Occipital lobe (tissue), 2 donors: ENCODE data around the gene RPS6KA4. TPM values are rescaled to one million over a fixed set of nuclear protein-coding genes. Genes with fewer than 3 reads are reported as not detected.
A peak's percentile ranks its signal among the peaks of the same experiment; 100 is the strongest.

Experiments
- DNase-seq: peaks from one replicate; lab custom pipeline; 2025; lab: John Stamatoyannopoulos, UW
- total RNA-seq: library from RNA; depleted of rRNA; stranded (reverse); fragments of >200 nt; gene quantifications from one replicate; pipeline ENCODE4 v1.2.3, GENCODE V29; 2014

Gene RPS6KA4
- total RNA-seq, 1 donor from 2014 or later = 10.0 TPM

GRCh38 chr11:64348383-64349024 is 10.5 kb upstream of the RPS6KA4 start:
- DNase-seq = no peak

- no peak for DNase-seq
Measured at GRCh38 chr11:64349025-64349387, 10.0 kb upstream of the RPS6KA4 start.

- DNase-seq = no peak
Measured at GRCh38 chr11:64349404-64349803, 9.6 kb upstream of the RPS6KA4 start.

DNA sequence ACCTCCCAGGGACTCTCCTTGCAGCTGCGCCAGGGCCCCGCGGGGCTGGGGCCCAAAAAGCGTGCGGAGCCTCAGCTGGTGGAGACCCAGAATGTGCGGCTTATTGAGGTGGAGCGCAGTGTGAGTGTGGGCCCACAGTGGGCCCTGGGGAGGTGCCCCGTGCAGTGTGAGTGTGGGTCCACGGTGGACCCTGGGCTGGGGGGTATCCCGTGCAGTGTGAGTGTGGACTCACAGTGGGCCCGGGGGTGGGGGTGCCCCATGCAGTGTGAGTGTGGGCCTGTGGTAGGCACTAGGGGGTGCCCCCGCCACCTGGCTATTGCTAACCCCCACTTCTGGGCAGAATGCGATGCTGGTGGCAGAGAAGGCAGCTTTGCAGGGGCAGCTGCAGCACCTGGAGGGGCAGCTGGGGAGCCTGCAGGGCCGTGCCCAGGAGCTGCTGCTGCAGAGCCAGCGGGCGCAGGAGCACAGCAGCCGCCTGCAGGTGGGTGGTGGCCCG is 7.8 kb upstream of the RPS6KA4 start:
- DNase-seq = no peak

DNA sequence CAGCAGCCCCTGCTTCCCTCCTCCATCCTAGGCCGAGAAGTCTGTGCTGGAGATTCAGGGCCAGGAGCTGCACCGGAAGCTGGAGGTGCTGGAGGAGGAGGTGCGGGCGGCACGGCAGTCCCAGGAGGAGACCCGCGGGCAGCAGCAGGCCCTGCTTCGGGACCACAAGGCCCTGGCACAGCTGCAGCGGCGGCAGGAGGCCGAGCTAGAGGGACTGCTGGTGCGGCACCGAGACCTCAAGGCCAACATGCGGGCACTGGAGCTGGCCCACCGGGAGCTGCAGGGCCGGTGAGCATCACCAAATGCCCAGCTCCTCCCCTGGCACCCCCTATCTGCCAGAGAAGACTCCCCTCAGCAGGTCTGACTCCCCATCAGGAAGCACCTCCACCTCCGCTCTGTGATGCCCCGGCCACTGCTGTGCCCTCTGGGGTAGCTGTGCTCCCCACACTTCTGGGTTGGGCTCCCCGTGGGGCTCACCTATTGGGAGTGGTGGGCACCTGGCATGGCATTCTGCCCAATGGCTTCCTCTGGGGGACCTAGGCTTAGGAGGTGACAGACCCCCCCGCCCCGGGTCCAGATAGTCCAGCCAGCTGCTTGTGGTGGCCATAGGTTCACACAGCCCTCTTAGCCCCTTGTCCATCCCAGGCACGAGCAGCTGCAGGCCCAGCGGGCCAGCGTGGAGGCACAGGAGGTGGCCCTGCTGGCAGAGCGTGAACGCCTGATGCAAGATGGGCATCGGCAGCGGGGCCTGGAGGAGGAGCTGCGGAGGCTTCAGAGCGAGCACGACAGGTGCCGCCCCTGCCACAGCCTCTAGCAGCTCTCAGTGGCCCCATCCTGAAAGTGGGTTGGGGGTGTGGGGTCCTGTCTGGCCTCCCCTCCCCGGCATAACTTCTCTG is 6.6 kb upstream of the RPS6KA4 start:
- no peak for DNase-seq

GRCh38 chr11:64352995-64353714 is 5.8 kb upstream of the RPS6KA4 start:
- DNase-seq = no peak

- DNase-seq = no peak
Measured at GRCh38 chr11:64353715-64354506, 5.1 kb upstream of the RPS6KA4 start.

- peak; percentile 42 for DNase-seq
Measured at GRCh38 chr11:64355078-64355940, 3.7 kb upstream of the RPS6KA4 start.

DNA sequence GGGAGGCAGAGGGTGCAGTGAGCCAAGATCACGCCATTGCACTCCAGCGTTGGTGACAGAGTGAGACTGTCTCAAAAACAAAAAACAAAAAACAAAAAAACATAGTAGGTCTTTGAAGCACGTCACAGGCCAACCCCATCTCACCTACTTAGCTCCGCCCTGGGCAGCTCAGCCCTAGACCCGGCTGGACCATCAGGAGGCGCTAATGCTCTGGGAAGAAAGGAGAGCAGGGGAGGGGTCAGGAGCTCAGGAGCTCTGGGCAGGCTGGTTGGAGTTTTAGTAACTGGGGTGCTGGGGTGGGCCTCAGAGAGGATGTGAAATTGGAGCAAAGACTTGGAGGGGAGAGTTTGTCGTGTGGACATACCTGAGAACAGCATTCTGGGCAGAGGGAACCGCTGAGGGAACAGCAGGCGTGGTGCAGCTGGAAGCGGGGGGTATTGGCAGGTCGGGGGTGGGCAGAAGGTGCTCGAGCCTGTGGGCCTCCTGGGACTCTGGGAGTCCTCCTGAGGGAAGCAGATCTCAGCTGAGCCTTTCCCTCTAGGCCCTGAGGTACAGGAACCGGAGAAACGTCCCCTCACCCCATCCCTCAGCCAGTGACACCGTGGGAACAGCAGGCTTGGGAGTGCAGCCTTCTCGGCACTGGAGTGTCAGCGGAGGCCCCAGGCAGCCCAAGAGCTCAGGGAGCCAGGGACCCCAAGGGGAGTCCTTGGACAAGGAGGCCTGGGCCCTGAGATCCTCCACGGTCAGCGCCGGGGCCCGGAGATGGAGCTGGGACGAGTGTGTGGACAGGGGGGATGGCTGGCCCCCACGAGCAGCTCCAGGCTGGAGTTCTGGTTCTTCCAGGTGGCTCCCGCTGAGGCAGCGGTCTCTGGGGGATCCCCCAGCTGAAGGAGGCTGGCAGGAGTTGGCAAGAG is 2.2 kb upstream of the RPS6KA4 start:
- DNase-seq = no peak

GRCh38 chr11:64357446-64357845 is 1.5 kb upstream of the RPS6KA4 start:
- no peak for DNase-seq

DNA sequence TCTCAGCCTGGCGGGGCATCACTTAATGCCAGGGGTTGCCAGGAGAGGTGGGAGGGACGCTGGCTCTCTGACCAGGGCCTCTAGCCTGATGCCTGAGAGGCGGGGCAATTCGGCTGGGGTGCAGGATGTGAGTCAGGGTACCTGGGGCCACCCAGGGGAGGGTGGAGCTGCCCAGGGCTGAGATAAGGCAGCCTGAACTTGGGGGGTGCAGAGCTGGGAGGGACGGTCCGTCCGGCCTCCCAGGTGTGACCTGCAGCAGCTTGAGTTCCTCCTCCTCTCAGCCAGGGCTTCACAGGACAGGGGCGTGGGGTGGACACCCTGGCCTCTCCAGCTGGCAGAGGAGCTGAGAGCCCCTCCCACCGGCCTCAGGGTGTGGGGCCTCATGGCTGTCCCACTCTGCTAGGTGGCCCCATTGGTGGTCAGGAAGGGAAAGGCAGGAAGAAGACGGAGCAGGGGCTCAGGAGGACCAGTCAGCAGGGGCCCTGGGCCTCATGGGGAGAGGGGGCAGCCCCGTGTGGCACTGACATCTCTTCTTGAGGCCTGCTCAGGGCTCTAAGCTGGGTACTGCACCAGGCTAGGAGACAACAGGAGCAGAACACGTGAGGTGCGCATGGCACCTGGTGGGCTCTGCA is 942 bp upstream of the RPS6KA4 start:
- DNase-seq = no peak

DNA sequence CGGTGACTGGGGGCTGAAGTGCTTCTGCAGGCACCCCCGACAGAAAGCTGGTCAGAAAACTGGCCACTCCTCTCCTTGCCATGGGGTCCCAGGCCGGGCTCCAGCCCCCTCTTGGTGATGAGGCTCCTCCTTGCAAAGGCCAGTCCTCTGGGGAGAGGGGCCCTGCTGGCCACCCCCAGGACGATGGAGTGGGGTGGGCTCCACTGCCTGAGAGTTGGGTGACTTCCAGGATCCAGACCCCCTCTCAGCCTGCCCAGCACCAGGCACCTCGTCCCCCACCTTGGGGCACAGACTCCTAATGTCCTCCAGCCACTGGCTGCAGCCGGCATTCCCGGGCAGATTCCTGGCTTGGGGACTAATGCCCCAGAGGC is 441 bp upstream of the RPS6KA4 start:
- no peak for DNase-seq

DNA sequence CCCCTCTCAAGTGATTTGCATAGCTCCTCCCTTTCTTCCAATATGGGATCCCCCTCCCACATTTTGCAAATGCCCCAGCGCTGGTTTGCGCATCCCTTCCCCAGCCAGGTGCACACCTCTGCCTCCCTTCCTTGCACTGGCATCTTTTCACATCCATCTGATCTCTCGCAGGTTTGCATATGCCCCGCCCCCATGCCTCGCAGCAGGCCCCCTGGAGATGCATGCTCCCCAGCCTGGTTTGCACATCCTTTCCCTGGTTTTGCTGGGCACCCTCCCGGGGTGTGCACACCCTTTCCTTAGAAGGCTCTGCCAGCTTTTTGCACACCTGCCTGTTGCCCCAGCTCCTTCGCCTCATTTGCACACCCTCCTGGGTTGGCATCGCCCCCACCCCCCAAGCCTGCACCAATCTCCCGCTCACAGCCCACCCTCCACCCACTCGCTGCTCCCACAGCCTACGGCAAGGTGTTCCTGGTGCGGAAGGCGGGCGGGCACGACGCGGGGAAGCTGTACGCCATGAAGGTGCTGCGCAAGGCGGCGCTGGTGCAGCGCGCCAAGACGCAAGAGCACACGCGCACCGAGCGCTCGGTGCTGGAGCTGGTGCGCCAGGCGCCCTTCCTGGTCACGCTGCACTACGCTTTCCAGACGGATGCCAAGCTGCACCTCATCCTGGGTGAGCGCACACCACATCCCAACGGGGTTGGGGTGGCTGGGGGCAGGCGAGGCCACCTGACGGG is 917 bp downstream of the RPS6KA4 start:
- DNase-seq = peak; percentile 36

GRCh38 chr11:64360448-64360921 is 1.5 kb downstream of the RPS6KA4 start:
- DNase-seq = no peak

GRCh38 chr11:64361659-64362058 is 2.7 kb downstream of the RPS6KA4 start:
- DNase-seq = no peak

GRCh38 chr11:64362339-64362738 is 3.4 kb downstream of the RPS6KA4 start:
- no peak for DNase-seq

- no peak for DNase-seq
Measured at GRCh38 chr11:64364435-64364834, 5.5 kb downstream of the RPS6KA4 start.

GRCh38 chr11:64364911-64365310 is 5.9 kb downstream of the RPS6KA4 start:
- DNase-seq = no peak
